Measurements from ENCODE around the gene KLLN. TPM values are rescaled to one million over a fixed set of nuclear protein-coding genes. Genes with fewer than 3 reads are reported as not detected.
A peak's percentile ranks its signal among the peaks of the same experiment; 100 is the strongest.
"Not testable (repeated sequence)": the region's sequence is repeated elsewhere in the genome, so short reads cannot be mapped to it uniquely, and the experiment has no call there.

KLLN gene
- total RNA-seq, 1 donor = 0.84 TPM

- H3K27me3 ChIP-seq (ENCODE audit: insufficient read depth, low read length) = no peaks in the 10 kb centered on the region
- no peaks in the 10 kb centered on the region for H3K9me3 ChIP-seq (ENCODE audit: low read depth, low read length)
- peaks cover 33% of the 10 kb centered on the region for H3K4me1 ChIP-seq (ENCODE audit: insufficient read depth, low read length)
- no peak overlapping the region for H3K4me3 ChIP-seq (ENCODE audit: low read length)
Measured at GRCh38 chr10:87873656-87874055, 10.3 kb upstream of the KLLN start.

- H3K9me3 ChIP-seq (ENCODE audit: low read depth, low read length) = no peaks in the 10 kb centered on the region
- H3K4me3 ChIP-seq (ENCODE audit: low read length) = no peak overlapping the region
- peaks cover 33% of the 10 kb centered on the region for H3K4me1 ChIP-seq (ENCODE audit: insufficient read depth, low read length)
- no peaks in the 10 kb centered on the region for H3K27me3 ChIP-seq (ENCODE audit: insufficient read depth, low read length)
Measured at GRCh38 chr10:87872828-87873227, 9.5 kb upstream of the KLLN start.

- no peaks in the 10 kb centered on the region for H3K27me3 ChIP-seq (ENCODE audit: insufficient read depth, low read length)
- H3K9me3 ChIP-seq (ENCODE audit: low read depth, low read length) = no peaks in the 10 kb centered on the region
- H3K4me3 ChIP-seq (ENCODE audit: low read length) = no peak overlapping the region
- H3K4me1 ChIP-seq (ENCODE audit: insufficient read depth, low read length) = peaks cover 33% of the 10 kb centered on the region
Measured at GRCh38 chr10:87869773-87870551, 6.6 kb upstream of the KLLN start.

GRCh38 chr10:87869139-87869538 is 5.8 kb upstream of the KLLN start:
- not testable (repeated sequence) for H3K9me3 ChIP-seq (ENCODE audit: low read depth, low read length); H3K4me3 ChIP-seq (ENCODE audit: low read length); H3K27me3 ChIP-seq (ENCODE audit: insufficient read depth, low read length)
- H3K4me1 ChIP-seq (ENCODE audit: insufficient read depth, low read length) = peaks cover 30% of the 10 kb centered on the region

- peak overlapping the region; percentile 0 for H3K4me3 ChIP-seq (ENCODE audit: low read length)
Measured at GRCh38 chr10:87868277-87868676, 4.9 kb upstream of the KLLN start.

GRCh38 chr10:87867453-87867852 is 4.1 kb upstream of the KLLN start:
- Histone ChIP-seq H3K4me1 (ENCODE audit: insufficient read depth, low read length) (peaks cover 17% of the 10 kb centered on the region), H3K4me3 (ENCODE audit: low read length) (peak overlapping the region; percentile 11), H3K27me3 (ENCODE audit: insufficient read depth, low read length) (no peaks in the 10 kb centered on the region), H3K9me3 (ENCODE audit: low read depth, low read length) (no peaks in the 10 kb centered on the region)

More at GRCh38 chr10:87868277-87868676, 4.9 kb upstream of the KLLN start:
- Histone ChIP-seq H3K9me3 (ENCODE audit: low read depth, low read length) (no peaks in the 10 kb centered on the region), H3K27me3 (ENCODE audit: insufficient read depth, low read length) (no peaks in the 10 kb centered on the region), H3K4me1 (ENCODE audit: insufficient read depth, low read length) (peaks cover 26% of the 10 kb centered on the region)

DNA sequence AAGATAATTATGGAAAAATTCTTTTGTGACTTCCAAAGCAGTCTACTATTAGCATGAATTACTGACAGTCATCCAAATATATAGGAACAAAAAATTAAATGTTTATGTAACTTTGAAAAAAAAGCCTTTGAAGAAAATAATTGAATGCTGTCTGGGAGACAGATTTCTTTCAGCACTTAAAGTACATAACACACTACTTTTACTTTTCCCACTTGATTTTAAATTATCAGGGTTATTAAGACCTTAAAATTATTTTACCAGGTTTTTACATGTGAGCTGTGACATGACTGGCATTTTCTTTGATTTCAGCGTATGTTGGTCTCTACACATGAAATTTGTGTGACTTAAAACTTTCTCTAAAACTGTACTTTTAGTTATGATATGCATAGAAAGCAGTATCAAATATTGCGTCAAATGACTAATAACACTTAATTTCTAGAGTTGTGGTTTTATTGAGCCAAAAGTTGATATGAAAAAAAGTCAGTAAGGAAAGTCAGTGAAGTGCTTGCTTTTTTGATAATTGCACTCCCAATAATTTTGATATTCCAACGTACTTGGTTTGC is 3.2 kb upstream of the KLLN start:
- H3K4me1 ChIP-seq (ENCODE audit: insufficient read depth, low read length) = peaks cover 19% of the 10 kb centered on the region
- H3K4me3 ChIP-seq (ENCODE audit: low read length) = peak overlapping the region; percentile 86

GRCh38 chr10:87865241-87865881 is 2.0 kb upstream of the KLLN start:
- Histone ChIP-seq H3K4me3 (ENCODE audit: low read length) (peak overlapping the region; percentile 86), H3K27me3 (ENCODE audit: insufficient read depth, low read length) (no peaks in the 10 kb centered on the region), H3K4me1 (ENCODE audit: insufficient read depth, low read length) (peaks cover 22% of the 10 kb centered on the region), H3K9me3 (ENCODE audit: low read depth, low read length) (no peaks in the 10 kb centered on the region)

More for the DNA sequence above, 3.2 kb upstream of the KLLN start:
- H3K9me3 ChIP-seq (ENCODE audit: low read depth, low read length) = no peaks in the 10 kb centered on the region
- H3K27me3 ChIP-seq (ENCODE audit: insufficient read depth, low read length) = no peaks in the 10 kb centered on the region

- Histone ChIP-seq H3K4me1 (ENCODE audit: insufficient read depth, low read length) (peaks cover 25% of the 10 kb centered on the region), H3K27me3 (ENCODE audit: insufficient read depth, low read length) (no peaks in the 10 kb centered on the region), H3K9me3 (ENCODE audit: low read depth, low read length) (no peaks in the 10 kb centered on the region), H3K4me3 (ENCODE audit: low read length) (peak overlapping the region; percentile 86)
Measured at GRCh38 chr10:87864496-87865059, 1.2 kb upstream of the KLLN start.

- H3K27me3 ChIP-seq (ENCODE audit: insufficient read depth, low read length); H3K9me3 ChIP-seq (ENCODE audit: low read depth, low read length): not testable (repeated sequence)
- peaks cover 21% of the 10 kb centered on the region for H3K4me1 ChIP-seq (ENCODE audit: insufficient read depth, low read length)
- H3K4me3 ChIP-seq (ENCODE audit: low read length) = peak overlapping the region; percentile 86
Measured at GRCh38 chr10:87863951-87864495, 690 bp upstream of the KLLN start.

GRCh38 chr10:87862679-87863052 is 667 bp downstream of the KLLN start:
- Histone ChIP-seq H3K4me1 (ENCODE audit: insufficient read depth, low read length) (peaks cover 19% of the 10 kb centered on the region), H3K4me3 (ENCODE audit: low read length) (peak overlapping the region; percentile 86)

DNA sequence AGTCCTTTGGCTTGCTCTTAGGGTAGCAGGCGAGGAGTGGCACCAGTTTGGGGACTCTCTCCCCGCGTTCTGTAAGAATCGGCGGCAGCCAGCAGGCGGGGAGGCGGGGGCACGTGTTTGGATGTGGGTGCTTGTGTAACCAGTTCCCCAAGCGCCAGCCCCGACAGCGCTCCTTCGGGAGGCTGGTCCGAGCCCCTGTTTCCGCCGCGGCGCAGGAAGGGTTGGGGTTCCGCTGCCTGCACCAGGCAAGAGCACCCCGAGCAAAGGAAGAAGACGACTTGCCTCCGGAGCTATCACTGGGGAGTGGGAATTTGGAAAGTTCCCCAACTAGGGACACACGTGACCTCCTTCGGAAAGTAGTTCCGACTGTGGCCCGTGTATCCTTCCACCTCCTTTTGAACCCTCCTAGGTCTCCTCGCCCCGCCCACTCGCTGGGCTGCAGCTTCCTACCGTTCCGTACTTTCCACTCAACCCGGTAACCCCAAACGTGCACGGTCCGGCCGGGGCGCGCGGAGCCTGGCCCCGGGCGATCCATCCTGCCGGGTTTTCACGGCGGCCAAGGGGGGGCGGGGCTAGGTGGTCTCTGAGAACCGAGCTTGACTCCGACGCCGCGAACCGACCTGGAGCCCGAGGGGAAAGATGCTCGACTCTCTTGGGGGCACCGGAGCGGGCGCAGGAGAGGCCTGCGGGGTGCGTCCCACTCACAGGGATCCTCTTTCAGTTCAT is 1.2 kb downstream of the KLLN start:
- peak overlapping the region; percentile 86 for H3K4me3 ChIP-seq (ENCODE audit: low read length)
- peaks cover 19% of the 10 kb centered on the region for H3K4me1 ChIP-seq (ENCODE audit: insufficient read depth, low read length)
- H3K27me3 ChIP-seq (ENCODE audit: insufficient read depth, low read length) = no peaks in the 10 kb centered on the region
- H3K9me3 ChIP-seq (ENCODE audit: low read depth, low read length) = no peaks in the 10 kb centered on the region

More at GRCh38 chr10:87862679-87863052, 667 bp downstream of the KLLN start:
- Histone ChIP-seq H3K27me3 (ENCODE audit: insufficient read depth, low read length) (no peaks in the 10 kb centered on the region), H3K9me3 (ENCODE audit: low read depth, low read length) (no peaks in the 10 kb centered on the region)

GRCh38 chr10:87861566-87861952 is 1.8 kb downstream of the KLLN start:
- peaks cover 19% of the 10 kb centered on the region for H3K4me1 ChIP-seq (ENCODE audit: insufficient read depth, low read length)
- no peaks in the 10 kb centered on the region for H3K9me3 ChIP-seq (ENCODE audit: low read depth, low read length)
- peak overlapping the region; percentile 86 for H3K4me3 ChIP-seq (ENCODE audit: low read length)
- no peaks in the 10 kb centered on the region for H3K27me3 ChIP-seq (ENCODE audit: insufficient read depth, low read length)

DNA sequence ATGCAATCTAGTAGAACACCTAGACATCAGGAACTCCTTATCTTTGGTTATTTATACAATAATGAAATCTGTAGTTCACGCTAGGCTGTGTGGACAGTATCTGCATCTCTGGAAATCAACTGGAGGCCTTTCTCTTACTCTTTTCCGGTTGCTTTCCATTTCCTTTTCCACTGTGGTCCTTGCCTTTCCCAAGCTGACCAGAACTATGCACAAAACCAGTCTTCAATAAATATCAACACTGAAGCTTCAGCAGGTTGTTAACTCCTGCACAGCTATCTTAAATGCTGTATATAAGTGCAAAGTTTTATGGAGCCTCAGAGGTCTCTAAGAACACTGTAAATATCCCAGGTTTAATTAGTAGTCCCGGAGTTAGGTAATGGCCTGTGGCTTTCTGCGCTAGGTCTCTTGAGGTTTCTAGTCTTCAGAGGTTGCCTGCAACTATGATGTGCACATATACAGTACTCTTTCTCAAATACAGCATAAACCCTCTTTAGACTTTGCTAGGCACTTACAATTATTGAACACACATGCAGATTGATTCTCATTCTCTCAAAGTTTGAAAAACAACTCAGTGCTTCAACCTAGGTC is 2.4 kb downstream of the KLLN start:
- Histone ChIP-seq H3K27me3 (ENCODE audit: insufficient read depth, low read length) (no peaks in the 10 kb centered on the region), H3K4me3 (ENCODE audit: low read length) (no peak overlapping the region), H3K9me3 (ENCODE audit: low read depth, low read length) (no peaks in the 10 kb centered on the region), H3K4me1 (ENCODE audit: insufficient read depth, low read length) (peaks cover 19% of the 10 kb centered on the region)
